Glomerular endothelial cell (primary cell): Measurements from ENCODE around the gene FZD2. TPM values are rescaled to one million over a fixed set of nuclear protein-coding genes. Genes with fewer than 3 reads are reported as not detected.
"Not testable (repeated sequence)": the region's sequence is repeated elsewhere in the genome, so short reads cannot be mapped to it uniquely, and the experiment has no call there.

Experiments
- DNase-seq: peaks from one replicate; pipeline ENCODE4 v3.0.0-alpha.2; 2011; ENCODE audit warnings: low read depth, low spot score; ENCODE audit errors: extremely low read depth
- total RNA-seq: library from RNA; depleted of rRNA; stranded (reverse); fragments of >200 nt; gene quantifications from 2 replicates; pipeline ENCODE4 v1.2.3, GENCODE V29; 2015

The FZD2 gene
- total RNA-seq = 2.8 and 4.5 TPM in 2 replicates

DNA sequence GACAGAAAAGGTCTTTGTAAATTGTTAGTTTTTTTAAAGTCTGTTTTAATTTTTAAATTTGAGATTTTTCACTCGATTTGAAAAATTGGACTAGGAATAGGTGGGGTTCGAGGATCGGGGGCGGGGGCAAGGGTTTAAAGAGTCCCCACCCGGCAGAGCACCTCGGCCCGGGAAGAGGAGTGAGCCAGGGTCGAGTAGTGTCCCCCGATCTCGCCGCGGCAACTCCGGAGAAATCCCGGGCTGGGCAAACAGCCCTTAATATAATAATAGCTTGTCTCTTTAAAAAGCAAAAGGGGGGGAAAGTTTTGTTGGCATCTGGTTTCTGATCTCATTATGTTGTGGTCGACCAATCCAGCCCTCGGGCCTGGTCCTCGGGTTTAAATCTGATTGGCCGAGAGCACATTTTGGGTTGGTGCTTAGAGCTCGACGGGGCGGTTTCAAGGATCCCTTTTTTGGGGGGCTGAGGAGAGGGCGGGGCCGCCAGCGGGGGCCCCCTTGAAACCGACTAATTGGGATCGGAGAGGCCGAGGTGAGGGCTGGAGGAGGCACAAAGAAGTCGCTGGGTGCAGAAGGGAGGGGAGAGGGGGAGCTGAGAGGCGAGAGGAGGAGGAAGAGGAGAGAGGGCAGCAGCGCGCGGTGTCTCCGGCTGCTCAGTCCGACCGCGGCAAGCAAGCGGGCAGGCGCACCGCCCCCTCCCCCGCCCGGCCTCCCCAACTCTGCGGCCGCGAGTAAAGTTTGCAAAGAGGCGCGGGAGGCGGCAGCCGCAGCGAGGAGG, at the start of gene FZD2:
TSS of gene FZD2 (plus strand) at position 653 of the 775 bp plus-strand sequence. CDS start 205 bp downstream, outside the sequence.
- DNase-seq = peak; percentile 52

DNA sequence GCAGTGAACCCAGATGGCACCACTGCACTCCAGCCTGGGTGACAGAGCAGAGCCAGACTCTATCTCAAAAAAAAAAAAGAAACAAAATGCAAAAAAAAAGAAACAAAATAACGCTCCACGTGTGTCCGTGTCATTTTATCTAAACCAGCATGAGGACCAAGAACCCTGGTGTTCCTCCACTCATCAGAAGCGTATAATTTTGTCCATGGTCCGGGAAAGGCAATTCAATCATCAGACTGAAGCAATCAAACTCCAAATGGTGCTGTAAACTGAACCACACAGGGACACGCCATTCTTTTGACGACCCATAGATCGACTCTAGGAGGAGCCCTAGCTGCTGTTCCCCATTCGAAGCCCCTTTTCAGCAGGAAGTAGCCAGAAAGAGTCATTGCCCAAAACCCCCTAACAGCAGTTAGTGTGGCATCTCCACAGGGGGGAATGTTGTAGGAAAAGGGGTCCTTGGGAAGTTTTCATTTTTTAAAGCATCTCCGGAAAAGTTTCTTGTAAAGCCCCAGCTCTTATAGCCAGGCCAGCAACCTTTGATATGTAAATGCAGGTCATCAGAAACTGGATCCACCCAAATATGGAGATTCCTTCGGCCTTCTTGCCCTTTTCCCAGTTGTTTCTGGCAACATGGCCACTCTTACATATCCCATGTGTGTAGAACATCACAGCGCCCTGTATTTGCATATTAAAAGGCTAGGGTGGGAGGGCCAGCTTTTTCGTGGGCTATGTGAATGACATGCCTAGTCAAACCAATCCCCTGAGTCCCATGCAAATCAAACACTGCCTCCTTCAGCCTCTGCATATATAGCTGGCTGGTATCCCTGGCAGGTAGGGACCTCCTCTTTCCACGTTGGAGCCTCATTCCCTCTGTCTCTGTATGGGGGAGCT, 45.8 kb upstream of the FZD2 start:
- DNase-seq = not testable (repeated sequence)

DNA sequence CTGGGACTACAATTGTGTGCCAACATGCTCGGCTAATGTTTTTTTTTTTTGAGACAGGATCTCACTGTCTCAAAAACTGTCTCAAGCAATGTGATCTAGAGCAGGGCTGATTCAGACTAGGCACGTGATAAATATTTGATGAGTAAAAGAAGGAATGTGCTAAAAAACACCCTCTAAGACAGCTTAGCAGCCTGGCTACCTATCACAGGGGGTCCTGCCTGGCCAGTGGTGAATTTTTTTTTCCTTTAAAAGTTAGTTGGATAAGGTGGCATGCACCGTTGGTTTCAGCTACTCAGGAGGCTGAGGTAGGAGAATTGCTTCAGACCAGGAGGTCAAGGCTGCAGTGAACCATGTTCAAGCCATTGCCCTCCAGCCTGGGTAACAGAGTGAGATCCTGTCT, 39.3 kb upstream of the FZD2 start:
- DNase-seq = no peak

DNA sequence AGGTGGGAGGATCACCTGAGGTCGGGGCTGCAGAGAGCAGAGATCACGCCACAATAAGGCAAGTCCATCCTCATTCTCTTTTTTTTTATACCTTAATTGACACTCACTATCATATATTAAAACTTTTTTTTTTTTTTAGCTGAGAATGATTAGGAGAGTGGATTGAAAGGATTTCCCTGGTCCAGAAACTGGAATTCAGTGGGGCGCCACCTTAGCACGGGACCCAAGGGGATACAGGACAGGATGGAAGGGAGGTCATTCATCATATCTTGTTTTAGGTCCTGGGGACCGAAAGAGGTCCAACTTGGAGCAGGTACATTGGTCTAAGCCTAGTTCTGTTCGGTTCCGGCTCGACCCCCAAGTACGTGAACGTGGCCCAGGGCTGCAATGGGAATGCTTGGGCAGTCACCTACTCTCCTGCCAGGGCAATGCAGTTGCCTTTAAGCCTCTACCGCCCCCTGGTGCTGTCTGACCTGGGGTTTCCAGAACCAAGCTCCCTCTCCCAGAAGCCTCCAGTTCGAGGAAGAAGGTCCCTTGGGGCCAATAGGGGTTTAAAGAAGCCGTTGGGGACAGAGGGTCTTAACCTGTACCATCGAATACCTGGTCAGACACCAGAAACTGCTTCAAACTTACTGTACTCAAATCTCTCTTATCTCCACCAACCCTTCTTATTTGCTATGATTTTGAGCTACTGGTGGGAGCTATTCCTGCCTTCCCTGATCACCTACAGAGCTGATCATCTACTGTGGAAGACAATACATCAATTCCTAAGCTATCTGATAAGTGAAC, 34.2 kb upstream of the FZD2 start:
- peak; percentile 45 for DNase-seq

DNA sequence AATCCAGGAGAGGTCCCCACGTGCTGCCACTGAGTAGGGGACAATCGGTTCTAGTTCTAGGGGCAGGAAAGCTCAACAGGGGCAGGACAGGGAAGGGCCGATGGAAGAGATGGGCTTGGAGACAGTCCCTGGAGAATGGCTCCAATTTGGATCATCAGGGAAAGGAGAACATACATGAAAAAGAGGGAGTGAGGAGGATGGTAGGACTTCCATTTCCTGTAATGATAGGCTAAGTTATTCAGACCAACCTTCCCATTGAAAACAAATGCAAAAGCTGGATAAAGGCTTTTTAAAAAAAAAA, 33.7 kb upstream of the FZD2 start:
- DNase-seq = no peak

DNA sequence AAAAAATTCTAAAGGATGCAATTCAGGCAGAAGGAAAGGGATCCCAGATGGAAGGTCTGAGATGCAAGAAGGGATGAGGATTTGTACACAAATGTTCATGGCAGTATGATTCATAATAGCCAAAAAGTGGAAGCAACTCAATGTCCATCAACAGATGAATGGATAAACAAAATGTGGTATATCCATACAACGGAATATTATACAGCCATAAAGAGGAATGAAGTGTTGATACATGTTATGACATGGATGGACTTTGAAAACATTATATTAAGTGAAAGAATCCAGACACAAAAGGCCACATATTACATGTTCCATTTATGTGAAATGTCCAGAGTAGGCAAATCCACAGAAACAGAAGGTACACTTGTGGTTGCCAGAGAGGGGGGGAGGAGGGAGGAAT, 30.2 kb upstream of the FZD2 start:
- no peak for DNase-seq

DNA sequence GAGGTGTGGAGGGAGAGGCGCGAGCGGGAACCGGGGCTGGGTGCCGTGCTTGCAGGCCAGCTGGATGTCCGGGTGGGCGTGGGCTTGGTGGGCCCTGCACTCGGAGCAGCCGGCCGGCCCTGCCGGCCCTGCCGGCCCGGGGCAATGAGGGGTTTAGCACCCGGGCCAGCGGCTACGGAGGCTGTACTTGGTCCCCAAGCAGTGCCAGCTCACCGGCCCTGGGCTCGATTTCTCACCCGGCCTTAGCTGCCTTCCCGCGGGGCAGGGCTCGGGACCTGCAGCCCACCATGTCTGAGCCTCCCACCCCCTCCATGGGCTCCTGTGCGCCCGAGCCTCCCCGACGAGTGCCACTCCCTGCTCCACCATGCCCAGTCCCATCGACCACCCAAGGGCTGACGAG, 29.3 kb upstream of the FZD2 start:
- DNase-seq = no peak

DNA sequence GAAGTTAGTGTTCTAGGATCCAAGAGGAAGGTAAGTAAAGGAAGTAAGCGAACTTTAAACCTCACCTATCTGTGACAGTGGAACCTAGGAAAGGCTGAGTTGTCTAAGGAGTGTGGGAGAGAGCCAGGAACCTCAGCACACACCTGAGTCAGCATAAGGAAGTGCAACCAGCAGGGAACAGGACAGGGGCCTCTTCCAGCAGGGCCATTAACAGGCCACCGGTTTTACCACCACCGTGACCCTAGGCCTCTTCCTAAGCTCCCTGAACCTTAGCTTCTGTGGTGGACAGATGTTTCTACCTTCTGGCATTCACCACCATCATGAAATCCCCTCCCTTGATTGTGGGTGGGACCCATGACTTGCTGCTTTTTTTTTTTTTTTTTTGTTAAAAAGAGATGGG, 27.4 kb upstream of the FZD2 start:
- no peak for DNase-seq

DNA sequence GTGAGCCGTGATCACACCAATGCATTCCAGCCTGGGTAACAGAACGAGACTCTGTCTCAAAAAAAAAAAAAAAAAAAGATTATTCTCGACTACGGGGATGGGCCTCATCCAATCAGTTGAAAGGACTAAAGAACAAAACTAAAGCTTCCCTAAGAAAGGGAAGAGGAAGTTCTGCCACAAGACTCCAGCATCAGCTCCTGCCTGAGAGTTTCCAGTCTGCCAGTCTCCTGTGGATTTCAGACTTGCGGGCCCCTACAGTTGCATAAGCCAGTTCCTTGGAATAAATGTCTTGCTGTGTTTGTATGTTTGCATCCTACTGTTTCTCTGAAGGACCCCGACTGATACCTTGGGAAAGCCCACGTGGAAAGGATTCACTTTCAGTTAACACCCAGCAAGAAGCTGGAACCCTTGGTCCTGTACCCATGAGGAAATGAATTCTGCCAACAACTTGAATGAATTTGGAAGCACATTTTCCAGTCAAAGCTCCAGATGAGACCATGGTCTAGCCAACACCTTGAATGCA, 26.3 kb upstream of the FZD2 start:
- DNase-seq = no peak

DNA sequence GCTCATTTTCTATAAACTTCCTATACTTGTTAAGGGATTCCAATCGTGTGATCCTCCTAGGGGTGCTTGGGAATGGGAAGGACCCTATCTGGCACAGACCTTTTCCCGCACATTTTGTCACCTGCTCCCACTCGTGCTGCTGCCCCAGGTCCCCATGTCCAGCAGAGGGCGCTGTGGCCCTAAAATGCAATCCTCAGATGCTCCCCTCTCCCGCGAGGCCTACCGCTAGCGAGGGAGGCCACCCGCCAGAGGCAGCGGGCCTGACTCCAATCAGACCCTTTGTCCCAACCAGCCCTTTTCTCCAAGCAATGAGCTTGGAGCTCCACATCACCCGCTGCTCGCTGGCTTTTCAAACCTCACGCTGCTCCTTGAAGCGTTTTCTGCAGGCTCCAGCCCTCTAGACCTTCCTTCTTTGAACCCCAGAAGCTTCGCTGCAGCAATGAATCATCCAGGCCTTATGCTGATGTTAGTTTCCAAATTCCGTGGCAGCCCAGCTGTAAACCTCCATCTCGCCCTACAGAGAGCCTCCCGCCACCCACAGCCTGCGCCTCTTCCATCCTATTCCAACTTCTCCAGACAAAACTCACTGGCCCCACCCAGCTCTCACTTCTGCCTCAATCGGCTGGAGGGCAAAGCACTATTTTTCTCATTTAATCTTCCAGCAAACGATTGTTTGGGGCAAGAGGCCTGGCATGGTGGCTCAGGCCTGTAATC, 23.6 kb upstream of the FZD2 start:
- DNase-seq = peak; percentile 39

DNA sequence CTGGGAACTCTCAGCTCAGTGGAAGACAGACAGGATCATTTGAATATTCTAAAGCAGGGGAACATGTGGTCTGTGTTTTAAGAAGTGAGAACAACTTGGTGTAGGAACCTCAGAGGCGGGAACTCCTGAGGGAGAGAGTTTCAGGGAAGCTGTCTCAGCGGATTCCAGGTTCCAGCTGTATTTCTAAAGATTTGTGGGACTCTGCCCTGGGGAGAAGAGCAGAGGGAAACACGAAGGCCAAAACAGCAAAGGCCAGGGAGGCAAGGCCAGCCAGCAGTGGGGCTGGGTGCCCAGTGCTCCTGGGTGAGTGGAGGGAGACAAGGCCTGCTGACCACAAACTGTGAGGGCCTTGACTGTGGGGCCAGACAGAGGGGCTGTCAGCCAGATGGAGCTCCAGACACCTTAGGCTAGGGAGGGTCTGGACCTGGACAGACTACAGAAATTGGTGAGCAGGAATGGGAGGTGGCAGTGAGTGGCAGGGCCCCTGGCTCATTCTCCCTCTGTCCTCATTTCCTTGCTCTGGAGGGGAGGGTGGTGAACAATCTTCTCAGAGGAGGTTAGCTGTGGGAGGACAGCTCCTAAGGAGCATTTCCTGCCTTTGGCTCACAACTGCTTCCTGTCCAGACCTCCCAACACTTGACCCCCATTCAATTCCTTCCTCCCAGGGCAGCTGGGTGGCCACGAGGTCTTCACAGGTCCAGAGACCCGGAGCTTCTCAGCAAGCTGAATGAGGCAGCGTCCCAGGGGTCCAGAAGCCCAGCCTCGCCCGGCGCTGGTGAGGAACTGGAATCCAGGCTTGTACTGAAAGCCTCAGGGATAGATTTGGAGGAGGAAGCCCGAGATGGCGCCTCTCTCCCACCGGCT, 21.0 kb upstream of the FZD2 start:
- DNase-seq = no peak

DNA sequence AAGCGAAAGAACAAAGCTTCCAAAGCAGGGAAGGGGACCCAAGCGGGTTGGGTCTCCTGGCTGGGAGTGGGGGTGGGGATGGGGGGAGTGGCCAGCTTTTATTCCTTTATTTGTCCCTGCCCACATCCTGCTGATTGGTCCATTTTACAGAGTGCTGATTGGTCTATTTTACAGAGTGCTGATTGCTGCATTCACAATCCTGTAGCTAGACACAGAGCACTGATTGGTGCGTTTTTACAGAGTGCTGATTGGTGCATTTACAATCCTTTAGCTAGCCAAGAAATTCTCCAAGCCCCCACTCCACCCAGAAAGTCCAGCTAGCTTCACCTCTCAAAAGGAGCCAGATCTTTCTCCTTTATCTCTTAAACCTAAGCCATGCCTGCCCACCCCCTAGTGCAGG, 19.4 kb upstream of the FZD2 start:
- not testable (repeated sequence) for DNase-seq

DNA sequence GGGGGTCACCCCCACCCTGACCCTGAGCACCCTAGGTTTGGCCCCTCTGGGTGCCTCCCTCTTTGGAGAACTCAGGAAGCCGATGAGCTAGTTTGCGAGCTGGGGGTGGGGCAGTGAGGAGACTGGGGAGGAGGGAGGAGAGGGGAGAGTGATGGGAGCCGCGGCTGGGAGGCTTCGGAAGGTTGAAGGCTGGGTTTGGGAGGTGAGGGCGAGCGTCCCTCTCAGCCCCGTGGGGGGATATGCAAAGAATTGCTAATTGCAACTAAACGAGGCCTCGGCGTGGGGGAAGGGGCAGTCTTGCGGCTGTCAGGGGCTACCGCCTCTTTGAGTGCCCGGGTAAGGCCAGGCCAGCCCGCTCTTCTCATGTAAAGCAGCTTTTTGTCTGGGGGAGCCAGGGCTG, 17.6 kb upstream of the FZD2 start:
- no peak for DNase-seq

DNA sequence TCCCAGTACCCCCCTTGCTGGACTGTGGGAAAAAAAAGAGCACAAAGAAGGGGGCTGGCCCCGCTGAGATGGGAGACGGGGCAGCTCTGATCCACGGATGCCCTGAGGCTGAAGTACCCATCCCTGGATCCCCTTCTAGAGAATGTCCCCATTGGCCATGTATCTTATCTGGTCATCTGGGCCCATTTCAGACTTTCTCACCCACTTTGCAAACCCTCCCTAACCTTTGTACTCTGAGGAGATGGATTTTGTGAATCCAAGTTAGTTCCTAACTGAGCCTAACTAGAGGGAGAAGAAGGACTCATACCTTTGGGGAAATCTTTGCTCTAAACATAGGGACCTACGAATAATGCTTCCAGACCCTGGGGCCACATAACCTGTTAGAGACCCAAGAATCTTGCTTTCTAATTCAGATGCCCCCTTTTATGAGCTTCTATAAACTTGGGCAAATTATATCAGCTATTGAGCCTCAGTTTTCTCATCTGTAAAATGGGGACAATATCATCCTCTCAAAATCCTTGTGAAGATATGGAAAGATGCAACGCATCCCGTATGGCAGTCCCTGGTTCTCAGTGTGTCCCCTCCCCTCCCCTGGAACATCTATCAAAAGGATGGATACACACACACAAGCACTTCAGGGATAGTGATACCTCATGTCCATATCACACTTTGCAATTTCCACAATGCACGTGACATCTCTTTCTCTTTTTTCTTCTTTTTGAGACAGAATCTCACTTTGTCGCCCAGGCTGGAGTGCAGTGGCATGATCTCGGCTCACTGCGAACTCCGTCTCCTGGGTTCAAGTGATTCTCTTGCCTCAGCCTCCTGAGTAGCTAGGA, 16.8 kb upstream of the FZD2 start:
- DNase-seq = no peak

DNA sequence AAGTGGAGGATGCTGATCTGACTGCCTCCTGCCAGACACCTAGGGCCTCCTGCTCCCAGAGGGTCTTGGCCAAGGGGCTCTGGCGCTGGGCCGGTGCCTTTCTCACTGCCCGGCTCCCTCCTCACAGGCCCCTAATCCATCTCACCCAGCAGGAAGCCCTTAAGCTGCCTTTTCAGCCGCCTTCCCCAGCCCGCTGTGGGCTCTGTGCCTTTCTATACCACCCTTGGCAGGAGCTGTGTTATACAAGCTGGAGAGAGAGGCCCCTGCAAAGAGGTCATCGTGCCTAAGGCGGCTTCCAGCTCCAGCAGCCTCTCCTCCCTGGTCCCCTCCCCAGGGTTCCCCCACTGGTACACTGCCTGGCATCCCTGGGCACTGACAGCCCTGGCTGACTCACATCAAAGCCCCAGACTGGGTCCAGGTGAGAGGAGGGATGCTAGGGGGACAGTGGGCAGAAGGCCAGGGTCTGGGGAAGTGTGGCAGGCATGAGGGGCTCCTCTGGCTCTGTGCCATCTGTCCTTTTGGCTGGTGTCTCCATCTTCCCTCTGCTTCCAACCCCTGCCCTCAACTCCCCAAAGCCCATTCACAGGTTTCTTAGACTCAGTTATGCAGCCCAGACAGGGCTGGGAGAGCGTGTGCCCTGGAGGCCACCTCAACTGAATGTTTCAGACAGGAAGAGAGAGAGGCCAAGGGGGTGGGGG, 15.3 kb upstream of the FZD2 start:
- no peak for DNase-seq

DNA sequence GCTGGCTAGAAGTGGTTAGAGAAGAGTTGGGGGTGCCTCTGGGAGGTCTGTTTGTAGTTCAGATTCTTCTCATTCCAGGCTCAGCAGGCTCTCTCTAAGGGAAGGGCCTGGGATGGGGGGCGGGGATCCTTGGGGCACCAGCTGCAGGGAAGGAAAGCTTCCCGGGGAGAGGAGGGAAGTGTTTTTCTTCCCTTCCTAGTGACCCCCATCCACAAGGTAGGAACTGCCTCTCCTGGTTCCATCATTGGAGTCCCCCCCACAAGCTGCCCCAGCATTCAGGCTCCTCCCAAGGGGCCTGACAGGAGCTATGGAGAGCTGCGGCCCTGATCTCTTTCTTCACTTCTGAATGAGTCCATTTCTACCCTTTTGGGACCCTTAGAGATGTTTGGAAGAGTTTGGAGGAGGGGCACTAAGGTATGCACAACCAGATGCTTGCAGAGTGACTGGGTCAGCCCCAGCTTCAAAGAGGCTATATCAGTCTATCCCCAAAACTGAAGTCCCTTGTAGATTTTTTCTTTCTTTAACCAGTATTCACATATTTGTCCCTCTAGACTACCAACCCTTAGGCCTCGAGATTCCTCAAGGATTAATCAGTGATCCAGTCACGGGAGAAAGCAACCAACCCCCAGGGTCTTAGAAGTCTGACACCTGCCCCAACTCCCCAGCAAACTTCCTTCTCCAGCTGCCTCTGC, 13.9 kb upstream of the FZD2 start:
- no peak for DNase-seq

DNA sequence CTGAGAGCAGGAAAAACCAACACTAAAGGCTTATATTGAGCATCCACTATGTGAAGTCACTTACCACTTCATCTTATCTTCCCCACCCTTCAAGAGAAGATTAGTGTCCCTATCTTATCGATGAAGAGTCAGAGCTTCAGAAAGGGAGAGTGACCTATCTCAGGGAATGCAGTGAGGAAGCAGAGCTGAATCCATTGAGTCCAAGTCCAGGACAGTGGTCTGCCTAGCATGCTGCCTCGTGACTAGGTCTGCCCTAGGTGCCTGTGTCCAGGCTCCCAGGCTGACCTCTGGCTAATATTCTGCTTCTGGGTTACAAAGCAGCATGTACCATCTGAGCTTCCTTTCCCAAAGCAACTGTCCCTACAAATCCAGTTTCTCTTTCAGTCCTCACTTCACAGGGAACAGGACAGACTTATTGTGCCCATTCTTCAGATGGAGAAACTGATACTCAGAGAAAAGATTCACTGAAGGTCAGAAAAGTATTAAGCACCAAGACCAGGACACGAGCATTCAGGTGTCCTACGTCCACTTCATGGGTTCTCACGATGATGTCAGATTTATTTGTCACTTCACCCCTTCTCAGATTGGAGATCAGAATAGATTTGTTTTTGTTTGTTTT, 13.3 kb upstream of the FZD2 start:
- DNase-seq = no peak
